GM19324 (cell line): Measurements from ENCODE around the gene ZNF800.
"Not testable (repeated sequence)": the region's sequence is repeated elsewhere in the genome, so short reads cannot be mapped to it uniquely, and the experiment has no call there.

Experiments used
- ATAC-seq: cut with Tn5 transposase; IDR thresholded peaks from one replicate; pipeline ENCODE4 v1.9.1; 2021; ENCODE audit warnings: mild to moderate bottlenecking, moderate library complexity; ENCODE audit not compliant: unreplicated experiment, low FRiP score

ZNF800 gene, protein sequence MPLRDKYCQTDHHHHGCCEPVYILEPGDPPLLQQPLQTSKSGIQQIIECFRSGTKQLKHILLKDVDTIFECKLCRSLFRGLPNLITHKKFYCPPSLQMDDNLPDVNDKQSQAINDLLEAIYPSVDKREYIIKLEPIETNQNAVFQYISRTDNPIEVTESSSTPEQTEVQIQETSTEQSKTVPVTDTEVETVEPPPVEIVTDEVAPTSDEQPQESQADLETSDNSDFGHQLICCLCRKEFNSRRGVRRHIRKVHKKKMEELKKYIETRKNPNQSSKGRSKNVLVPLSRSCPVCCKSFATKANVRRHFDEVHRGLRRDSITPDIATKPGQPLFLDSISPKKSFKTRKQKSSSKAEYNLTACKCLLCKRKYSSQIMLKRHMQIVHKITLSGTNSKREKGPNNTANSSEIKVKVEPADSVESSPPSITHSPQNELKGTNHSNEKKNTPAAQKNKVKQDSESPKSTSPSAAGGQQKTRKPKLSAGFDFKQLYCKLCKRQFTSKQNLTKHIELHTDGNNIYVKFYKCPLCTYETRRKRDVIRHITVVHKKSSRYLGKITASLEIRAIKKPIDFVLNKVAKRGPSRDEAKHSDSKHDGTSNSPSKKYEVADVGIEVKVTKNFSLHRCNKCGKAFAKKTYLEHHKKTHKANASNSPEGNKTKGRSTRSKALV

DNA sequence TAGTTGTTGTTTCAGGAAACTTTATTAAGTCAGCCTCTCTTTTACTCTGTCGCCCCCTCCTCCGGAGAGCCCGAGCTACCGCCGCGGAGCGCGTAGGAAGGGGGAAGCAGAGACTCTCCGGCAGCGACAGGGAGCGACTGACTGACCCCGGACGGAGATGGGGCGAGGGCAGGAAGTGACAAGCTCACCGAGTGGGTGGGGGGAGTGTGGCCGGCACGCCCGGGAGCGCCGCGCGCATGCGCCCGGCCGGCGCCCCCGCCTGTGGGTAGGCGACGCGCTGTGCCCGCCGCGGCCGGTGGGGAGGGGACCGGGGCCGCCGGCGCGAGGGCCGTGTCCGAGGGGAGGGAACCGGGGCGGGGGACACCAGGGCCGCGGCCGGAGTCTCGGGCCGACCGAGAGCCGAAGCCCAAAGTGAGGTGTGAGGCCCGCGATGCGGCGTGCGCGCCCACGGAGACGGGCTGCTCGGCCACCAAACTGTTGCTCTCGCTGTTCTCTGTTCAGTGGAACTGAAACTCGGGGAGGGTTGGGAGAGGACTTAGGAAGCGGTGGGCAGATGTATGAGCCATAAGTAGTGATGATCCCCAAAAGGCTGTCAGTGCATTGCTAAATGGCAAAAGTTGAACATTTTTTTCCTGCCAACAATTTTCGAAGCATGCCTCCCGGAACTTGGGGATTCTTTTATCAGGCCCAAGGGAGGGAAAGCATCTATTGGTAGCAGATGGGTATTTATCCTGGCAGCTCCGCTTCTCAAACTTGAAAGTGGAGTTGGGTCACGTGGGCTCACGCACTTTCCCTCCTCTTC lies at the start of gene ZNF800:
Gene ZNF800, minus strand, starts transcription at position 143 of the 802 bp plus-strand sequence. CDS start 1,151 bp downstream, outside the sequence.
- ATAC-seq: peak; percentile 89

DNA sequence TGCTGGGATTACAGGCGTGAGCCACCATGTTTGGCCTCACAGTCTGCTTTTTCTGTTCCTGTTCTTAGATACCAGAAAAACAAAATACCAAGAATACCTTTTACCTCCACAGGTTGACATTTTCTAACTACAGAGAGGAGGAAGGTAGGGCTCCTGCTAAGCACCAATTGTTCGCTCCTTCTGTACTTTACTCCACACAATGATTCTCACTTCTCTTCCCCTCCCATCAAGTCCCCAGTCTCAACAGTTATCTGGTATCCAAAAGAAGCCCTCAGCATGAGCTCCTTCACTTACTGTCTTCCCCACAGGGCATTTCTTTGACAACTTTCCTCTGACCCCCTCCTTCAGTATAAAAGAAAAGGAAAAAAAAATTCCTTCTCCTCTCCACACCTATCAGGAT lies 47.7 kb upstream of the ZNF800 start:
- ATAC-seq: no peak

DNA sequence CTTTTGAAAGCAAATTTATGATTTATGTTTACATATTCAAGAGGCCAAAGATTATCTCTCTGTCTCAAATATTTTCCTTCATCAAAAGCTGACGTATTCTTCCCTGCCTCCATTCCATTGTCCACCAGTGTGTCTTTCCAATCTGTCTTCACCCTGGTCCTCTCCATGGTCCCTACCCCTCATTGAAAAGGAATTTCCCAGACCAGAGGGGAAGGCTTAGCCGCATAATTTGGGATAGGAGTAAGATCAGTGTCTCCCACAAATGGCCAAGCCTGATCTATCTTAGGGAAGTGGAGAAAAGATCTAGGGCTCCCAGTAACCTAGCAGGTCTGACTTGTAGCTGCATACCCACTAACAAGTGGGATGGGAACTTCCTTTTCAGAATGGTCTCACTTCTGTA lies 46.3 kb upstream of the ZNF800 start:
- ATAC-seq: no peak

DNA sequence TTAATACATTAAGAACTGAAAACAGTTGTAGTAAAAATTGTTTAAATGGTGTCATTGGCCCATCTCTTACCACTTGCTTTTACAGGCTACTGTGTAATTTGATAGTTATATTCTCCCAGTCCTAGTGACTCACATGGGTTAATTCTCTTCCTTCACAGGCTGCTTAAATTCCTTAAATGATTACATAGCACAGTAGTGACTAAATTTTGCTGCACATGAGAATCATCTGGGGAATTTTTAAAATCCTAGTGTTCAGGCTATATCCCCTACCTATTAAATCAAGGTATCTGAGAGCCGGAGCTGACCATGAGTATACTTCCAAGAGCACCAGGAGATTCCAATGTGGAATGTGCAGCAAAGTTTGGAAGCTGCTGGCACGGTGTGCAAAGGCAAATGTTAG lies 45.3 kb upstream of the ZNF800 start:
- no peak for ATAC-seq

DNA sequence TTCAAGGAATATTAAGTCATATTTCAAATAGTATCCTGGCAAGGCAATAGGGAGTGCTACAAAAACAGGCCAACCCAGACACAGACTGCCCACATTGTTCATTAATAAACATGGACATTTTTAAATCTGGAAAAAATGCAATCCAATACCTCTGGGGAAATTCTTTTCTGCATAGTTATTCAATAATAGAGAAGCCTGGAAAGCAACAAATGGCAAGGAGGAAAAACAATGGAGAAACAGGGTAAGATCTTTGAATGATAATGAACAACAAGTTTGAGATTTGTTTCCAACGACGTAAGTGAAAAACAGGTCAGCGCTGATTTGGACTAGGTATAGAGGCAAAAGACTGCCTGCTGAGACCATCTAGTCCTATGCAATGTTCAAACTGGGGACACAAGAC lies 44.7 kb upstream of the ZNF800 start:
- no peak for ATAC-seq

DNA sequence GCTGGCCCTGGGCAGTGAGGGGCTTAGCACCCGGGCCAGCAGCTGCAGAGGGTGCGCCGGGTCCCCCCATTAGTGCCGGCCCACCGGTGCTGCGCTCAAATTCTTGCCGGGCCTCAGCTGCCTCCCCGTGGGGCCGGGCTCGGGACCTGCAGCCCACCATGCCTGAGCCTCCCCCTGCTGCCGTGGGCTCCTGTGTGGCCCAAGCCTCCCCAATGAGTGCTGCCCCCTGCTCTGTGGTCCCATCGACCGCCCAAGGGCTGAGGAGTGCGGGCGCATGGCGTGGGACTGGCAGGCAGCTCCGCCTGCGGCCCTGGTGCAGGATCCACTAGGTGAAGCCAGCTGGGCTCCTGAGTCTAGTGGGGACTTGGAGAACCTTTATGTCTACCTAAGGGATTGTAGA lies 36.8 kb upstream of the ZNF800 start:
- not testable (repeated sequence) for ATAC-seq

DNA sequence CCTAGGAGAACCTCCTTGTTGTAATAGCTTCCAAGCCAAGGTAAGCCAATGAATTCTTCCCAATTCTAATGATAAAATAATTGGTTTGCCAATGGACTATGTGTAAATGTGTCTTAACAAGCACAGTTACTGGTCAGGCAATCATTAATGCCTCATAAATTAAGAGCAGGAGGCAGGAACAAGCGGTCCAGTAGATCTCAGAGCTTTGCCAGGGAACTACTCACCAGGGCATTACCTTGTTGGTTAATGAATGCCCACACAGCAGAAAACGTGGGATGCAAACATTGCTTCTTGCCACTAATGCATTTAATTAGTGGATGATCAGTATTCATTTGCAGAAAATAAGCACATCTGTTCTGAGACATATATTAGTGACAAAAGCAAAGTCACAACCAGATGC lies 26.7 kb upstream of the ZNF800 start:
- ATAC-seq: no peak

DNA sequence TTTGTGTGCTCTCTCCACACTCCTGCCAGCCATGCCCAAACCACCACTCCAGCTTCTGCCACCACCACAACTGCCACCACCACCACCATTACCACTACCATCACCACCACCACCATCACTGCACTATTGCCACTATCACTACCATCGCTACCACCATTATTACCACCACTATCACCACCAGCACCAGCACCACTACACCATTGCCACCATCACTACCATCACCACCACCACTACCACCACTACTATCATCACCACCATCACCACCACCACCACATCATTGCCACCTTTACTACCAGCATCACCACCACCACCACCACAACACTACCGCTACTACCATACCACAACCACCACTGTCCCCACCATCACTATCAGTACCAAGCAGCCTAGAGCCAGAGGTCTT lies 26.0 kb upstream of the ZNF800 start:
- ATAC-seq: no peak

DNA sequence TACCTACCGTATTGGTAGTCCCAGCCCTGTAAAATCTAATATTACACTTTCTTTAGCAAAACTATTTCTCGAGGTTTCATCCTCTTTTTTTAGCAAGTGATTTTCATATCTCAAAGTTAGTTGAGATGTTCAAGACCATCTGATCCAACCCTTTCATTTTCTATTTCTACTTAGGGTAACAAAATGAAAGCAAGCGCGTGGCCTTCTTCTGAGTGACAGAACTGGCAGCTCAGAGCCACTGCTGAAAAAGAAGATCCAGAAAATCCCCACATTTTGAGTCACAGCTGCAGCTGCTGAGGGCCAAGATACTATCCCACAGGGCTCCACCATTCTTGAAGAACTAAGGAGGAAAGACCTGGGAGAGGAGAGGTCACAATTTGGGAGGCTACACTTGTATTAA lies 24.8 kb upstream of the ZNF800 start:
- peak; percentile 90 for ATAC-seq

DNA sequence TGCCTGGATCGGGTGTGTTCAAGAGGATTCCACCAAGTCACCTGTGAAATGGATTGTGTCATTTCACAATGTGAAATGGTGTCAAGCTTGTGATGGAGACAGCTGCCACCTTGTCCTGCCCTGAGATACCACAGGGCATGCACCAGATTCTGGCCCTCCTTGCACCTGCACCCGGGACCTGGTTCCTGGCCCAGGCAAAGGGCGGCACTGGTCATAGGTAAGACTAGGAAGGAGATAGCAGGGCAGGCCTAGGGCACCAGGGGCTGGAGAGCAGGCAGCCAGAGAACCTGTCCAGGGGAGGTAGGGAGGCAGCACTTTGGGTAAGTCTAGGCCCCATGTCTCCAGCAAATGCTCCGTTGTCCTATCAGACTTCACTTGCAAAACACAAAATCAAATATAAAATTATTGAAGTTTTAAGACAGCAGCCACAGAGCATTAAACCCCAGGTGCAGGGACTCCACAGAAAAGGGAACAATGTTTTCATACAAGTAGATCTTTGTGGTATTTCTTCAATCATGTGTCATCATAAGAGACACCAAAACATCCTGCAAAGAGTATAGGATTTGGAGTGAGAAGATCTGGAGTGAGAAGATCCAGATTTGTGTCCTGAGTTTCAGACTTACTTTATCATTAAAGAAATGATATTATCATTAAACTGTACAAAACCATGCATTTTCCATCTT lies 22.7 kb upstream of the ZNF800 start:
- ATAC-seq: no peak

DNA sequence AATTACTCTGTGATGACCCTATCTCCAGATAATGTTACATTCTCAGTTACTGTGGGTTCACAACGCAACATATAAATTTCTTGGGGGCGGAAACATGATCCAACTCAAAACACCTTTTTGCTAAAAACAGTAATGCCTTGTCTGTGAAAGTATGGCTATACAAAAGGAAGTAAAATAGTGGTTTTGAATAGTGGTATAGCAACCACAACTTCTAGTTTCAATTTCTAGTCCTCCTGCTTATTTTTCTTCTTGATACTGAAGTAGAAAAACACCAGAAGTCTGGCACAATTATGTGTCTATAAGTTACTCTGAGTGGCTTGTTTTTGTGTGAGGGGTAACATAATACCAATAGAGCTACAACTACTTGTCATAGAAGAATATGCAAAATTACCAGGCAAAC lies 21.5 kb upstream of the ZNF800 start:
- ATAC-seq: peak; percentile 43

DNA sequence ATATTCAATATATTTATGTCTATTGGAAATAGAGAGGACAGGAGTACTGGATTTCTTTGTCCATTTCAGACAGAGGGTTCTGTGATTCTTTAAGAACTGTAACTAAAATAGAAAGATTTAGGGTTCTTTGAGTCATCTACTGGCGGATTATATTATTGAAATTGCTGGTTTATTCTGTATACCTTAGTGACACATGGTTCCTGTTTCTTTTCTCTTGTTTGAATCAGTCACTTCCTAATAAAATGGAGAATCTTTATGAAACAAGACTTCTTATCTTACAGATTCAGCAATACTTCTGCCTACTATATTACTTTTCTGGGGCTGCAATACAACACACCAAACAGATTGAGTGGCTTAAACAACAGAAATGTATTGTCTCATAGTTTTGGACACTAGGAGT lies 20.8 kb upstream of the ZNF800 start:
- no peak for ATAC-seq

DNA sequence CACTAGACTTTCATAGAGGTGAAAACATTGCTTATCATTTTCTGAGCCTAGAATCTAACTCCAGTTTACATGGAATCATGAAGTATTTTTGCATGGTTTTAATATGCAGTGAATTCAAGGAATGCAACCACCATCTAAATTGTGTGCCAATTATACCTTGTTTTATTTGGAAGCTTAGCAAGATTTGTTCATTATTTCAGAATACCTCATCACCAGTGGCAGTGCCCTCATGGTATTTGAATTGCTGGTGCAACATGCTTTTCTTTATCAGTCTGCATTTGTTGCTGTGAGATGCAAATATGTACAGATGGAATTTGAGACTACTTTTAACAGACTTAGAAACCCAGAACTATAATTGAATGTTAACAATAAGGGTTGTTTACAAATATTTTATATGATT lies 18.7 kb upstream of the ZNF800 start:
- no peak for ATAC-seq

DNA sequence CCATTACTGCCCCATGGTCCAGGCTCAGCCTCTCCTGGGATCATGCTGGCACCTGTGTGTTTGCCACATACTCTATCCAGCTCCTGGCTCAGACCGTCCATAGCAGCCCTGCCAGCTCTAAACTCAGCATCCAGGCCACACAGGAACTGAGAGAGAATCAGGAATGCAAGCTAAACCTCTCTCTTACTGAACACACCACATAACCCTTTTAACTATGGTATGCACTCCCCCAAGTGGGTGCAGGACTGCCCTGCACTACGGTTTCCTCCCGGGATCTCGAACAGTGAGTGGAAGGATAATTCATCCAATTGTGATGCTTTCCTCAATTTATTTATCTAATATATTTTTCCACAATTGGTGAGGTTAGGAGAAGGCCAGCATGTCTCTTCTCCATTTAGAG lies 17.1 kb upstream of the ZNF800 start:
- ATAC-seq: no peak

DNA sequence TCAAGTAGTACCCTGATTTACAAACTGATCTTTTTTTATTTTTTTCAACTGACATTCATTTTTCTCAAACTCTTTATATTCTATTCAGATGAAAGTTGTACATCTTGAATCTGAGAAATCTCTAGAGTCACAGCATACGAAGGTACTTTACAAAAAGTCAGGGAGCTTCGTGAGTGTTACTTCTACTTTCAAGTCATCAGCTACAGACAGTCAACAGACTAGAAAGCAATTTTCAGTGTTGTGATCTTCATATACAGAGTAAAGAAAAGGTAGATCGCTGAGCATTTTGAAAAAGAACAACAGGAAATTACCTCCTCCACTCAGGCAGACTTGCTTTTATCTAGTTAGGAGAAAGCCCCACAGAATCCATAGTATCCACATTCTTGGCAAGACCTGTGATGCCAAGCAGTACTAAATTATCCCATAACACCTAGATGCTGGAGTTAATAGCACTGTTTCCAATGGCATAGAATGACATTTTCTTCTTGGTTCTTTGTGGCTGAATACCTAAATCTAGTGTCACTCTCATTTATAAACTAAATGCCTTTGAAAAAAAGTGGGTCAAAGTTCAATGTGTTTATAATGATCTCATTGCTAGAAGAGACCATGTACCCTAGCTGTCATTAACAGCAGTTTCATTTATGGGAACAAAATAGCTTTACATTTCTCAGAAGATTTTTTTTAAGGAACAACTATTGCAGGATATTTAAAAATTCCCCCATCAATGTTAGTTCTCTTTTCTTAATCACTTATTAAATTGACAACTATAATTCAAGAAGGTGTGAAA lies 12.0 kb upstream of the ZNF800 start:
- peak; percentile 88 for ATAC-seq

DNA sequence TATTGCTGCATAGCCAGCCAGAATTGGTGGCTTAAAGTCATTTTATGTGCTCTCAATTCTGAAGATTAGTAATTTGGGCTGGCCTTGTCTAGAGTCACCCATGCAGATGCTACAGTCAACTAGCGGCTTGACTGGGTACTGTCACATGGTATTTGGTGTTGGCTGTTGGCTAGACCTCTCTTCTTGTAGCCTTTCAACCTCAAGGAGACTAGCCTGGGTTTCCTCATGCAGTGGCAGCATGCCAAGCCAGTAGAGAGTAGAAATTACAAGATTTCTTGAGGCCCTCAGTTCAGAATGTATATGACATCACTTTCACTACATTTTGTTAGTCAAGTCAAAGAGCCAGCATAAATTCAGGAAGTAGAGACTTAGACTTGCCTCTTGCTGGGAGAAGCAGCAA lies 3.7 kb upstream of the ZNF800 start:
- ATAC-seq: no peak

DNA sequence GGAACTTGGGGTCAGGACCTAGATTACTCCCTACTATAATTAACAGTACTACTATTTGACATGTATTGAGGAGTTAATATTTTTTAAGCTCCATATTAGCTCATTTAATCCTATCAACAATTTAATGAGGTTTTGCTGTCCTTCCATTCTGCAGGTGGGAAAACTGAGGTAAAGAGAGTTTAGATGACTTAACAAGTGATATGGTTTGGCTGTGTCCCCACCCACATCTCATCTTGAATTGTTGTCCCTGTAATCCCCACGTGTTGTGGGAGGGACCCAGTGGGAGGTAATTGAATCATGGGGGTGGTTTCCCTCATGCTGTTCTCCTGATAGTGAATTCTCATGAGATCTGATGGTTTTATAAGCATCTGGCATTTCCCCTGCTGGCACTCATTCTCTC lies 2.6 kb upstream of the ZNF800 start:
- ATAC-seq: not testable (repeated sequence)

DNA sequence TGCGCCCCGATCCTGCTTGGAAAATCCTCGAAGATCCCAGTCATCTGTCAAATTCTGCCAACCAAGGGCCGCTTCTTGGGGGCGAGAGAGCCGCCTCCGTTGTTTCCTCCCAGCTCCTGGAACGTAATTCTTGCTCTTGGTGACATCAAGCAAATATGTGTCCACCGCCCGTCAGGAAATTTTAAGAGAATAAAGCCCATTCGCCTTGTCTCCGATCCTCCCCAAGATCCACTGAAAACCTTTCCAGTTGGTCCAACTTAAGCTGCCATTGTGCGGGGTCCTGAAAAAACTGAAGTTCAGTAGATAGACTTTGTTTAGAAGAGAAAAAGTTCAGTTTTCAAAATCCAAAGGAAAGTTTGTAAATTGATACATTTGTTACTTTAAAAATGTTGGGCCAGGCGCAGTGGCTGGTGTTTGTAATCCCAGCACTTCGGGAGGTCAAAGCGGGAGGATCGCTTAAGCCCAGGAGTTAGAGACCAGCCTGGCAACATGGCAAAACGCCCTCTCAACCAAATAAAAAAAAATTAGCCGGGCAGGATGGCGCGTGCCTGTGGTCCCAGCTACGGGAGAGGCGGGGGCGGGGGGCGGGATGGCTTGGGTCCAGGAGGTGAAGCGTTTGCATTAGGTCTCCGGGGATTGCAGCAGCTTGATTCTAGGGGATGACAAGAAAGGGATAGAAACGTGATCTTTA lies 1.0 kb upstream of the ZNF800 start:
- no peak for ATAC-seq

DNA sequence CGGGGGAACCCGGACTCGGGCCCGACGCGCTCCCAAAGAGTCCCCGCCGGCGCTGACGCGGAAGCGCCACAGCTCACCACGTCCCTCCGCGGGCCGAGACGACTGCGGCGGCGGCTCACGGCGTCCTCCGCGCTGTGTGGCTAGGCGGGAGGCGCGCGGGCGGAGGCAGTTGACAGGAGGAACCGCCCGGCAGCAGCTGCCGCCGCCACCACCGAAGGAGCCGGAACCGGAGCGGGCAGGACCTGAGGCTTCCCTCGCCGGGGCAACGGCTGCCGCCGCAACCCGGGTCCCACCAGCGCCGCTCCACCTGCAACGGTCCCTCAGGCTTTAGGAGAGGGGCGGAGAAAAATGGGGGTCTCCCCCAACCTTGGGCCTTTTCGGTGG lies 334 bp downstream of the ZNF800 start:
- ATAC-seq: peak; percentile 56
